Esophagus muscularis mucosa (tissue), 4 donors: ENCODE data around the gene ATXN8OS. TPM values are rescaled to one million over a fixed set of nuclear protein-coding genes. Genes with fewer than 3 reads are reported as not detected.

Experiments
- DNase-seq: peaks from one replicate; pipeline ENCODE4 v3.0.0-alpha.2; 2017; ENCODE audit errors: extremely low spot score
- H3K27ac ChIP-seq, 4 donors: fragments of 200-600 bp; sonication (generic); replicated peaks in 1 of 4; 1 replicate in 3 of 4; 2 replicates in 1 of 4; pipeline ENCODE4 v1.5.1; 2016 to 2019; ENCODE audit warnings: mild to moderate bottlenecking in 1 of 4
- H3K27me3 ChIP-seq, 4 donors: fragments of 200-600 bp; sonication (generic); one replicate each; pipeline versions ENCODE4 v1.5.1 to v1.6.0; 2016 to 2019
- H3K36me3 ChIP-seq, 4 donors: fragments of 200-600 bp; sonication (generic); one replicate each; pipeline ENCODE4 v1.5.1; 2016 to 2019
- H3K4me1 ChIP-seq, 4 donors: fragments of 200-600 bp; sonication (generic); one replicate each; pipeline ENCODE4 v1.5.1; 2016 to 2019
- H3K4me3 ChIP-seq, 4 donors: fragments of 200-600 bp; sonication (generic); 1 replicate in 2 of 4; 2 replicates in 2 of 4; pipeline ENCODE4 v1.5.1; 2016 to 2019; ENCODE audit warnings: mild to moderate bottlenecking in 4 of 4, moderate library complexity in 1 of 4
- H3K9me3 ChIP-seq, 4 donors: fragments of 200-600 bp; sonication (generic); 1 replicate in 3 of 4; 2 replicates in 1 of 4; pipeline ENCODE4 v1.5.1; 2016 to 2019
- CTCF ChIP-seq, 3 experiments: fragments of 200-600 bp in 2 of 3; fragments of 450-650 bp in 1 of 3; sonication (generic) in 2 of 3; IDR thresholded peaks; one replicate each; pipeline ENCODE4 v1.5.1; 2017 to 2019; ENCODE audit warnings: antibody characterized with exemption in 3 of 3, mild to moderate bottlenecking in 2 of 3, moderate library complexity in 1 of 3
- EP300 ChIP-seq: sonication (generic); formaldehyde crosslinking; IDR thresholded peaks from one replicate; pipeline ENCODE4 v1.6.1; 2017; ENCODE audit warnings: antibody characterized with exemption
- POLR2A ChIP-seq: fragments of 450-650 bp; IDR thresholded peaks from one replicate; pipeline ENCODE4 v1.6.1; 2017; ENCODE audit warnings: antibody characterized with exemption, moderate library complexity, mild to moderate bottlenecking, low read depth
- POLR2AphosphoS5 ChIP-seq, 2 donors: sonication (generic); formaldehyde crosslinking; IDR thresholded peaks; one replicate each; pipeline ENCODE4 v1.6.1; 2017; ENCODE audit warnings: antibody characterized with exemption in 2 of 2
- WGBS: methylation state at CpG from one replicate; pipeline ENCODE4 v1.1.5; 2018; 5-methylcytosine and 5-hydroxymethylcytosine counted together
- intact Hi-C: fragments of 100-400 bp; cut with DNase I; formaldehyde crosslinking; loops from one replicate; pipeline ENCODE4 v1.15.1; 2023
- total RNA-seq, 4 donors: library from RNA; depleted of rRNA; stranded (reverse); fragments of >200 nt; gene quantifications; one replicate each; pipeline versions ENCODE4 v1.1.0 to v1.2.1, GENCODE V29; 2016

The ATXN8OS gene
- total RNA-seq, 4 donors from 2014 or later: 0.83 TPM; not detected in 3

- no peaks in the 10 kb centered on the region for H3K36me3 ChIP-seq
- no peaks in the 10 kb centered on the region for H3K9me3 ChIP-seq
- TF ChIP-seq POLR2AphosphoS5 (IDR thresholded peaks at IDR 0.05): no peak
- no peak for TF ChIP-seq CTCF (IDR thresholded peaks at IDR 0.05)
- TF ChIP-seq POLR2A: no peak
- no peak for TF ChIP-seq EP300
- no peaks in the 10 kb centered on the region for H3K27me3 ChIP-seq
- no peak overlapping the region for H3K27ac ChIP-seq
- intact Hi-C loops: no loop called here
- H3K4me3 ChIP-seq: no peak overlapping the region
- no peak for DNase-seq
- WGBS: 95% methylated on average over 1 of the region's 1 CpG
- no peaks in the 10 kb centered on the region for H3K4me1 ChIP-seq
These were observed 70.7 kb downstream of the ATXN8OS start for GRCh38 chr13:70178346-70178745.

Other genes with a start within 250 kb of the ATXN8OS start
- gene KLHL1, start 626 bp downstream of the ATXN8OS start, total RNA-seq: under 1 TPM in 2 of 4 donors, not detected in 2; under 0.01 to 0.13 TPM